GM19463 (cell line): ENCODE data around the gene PROZ.

Experiments used
- ATAC-seq: cut with Tn5 transposase; IDR thresholded peaks from one replicate; pipeline ENCODE4 v1.9.1; 2021; ENCODE audit warnings: mild to moderate bottlenecking, moderate library complexity; ENCODE audit not compliant: unreplicated experiment

PROZ gene

DNA sequence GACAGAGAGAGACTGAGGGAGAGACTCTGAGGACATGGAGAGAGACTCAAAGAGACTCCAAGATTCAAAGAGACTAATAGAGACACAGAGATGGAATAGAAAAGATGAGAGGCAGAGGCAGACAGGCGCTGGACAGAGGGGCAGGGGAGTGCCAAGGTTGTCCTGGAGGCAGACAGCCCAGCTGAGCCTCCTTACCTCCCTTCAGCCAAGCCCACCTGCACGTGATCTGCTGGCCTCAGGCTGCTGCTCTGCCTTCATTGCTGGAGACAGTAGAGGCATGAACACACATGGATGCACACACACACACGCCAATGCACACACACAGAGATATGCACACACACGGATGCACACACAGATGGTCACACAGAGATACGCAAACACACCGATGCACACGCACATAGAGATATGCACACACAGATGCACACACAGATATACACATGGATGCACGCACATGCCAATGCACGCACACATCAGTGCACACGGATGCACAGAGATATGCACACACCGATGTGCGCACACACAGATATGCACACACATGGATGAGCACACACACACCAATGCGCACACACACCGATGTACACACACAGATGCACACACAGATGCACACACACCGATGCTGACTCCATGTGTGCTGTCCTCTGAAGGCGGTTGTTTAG lies 39.2 kb upstream of the PROZ start:
- no peak for ATAC-seq

GRCh38 chr13:113119822-113120189 lies 38.6 kb upstream of the PROZ start:
- ATAC-seq = no peak

DNA sequence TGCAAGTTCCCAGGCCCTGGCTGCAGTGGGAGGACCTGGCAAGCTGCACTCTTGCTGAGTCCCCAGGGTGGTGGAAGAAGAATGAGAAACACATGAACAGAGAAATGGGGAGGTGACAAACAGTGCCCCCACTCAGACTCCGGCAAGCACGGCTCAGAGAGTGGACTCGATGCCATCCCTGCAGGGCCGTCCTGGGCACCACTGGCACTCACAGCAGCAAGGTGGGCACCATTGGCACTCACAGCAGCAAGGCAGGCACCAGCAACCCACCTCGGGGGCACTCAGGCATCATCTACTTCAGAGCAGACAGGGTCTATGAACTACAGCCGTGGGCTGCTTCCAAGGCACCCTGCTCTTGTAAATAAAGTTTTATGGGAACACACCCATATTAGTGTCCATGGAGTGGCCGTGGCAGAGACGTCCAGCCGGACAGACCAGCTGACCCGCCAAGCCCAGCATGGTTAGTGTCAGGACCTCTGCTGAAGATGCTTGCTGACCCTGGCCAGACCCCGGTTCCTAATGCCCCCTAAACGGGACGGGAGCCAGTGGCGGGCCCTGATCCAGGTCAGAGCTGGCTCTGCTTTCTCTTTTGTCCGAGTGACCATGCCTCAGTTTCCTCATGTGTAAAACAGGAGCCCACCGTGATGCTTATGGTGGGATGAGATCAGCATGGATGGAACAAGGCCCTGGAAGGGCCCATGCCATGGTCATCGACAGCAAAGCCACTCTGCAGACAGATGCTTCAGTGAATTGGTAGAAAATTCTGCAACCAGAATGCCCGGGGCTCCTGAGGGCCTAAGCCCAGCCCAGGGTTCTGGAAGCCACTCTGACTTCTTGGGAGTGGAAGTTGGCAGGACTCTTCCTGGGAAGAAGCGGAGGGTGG lies 37.9 kb upstream of the PROZ start:
- ATAC-seq = no peak

DNA sequence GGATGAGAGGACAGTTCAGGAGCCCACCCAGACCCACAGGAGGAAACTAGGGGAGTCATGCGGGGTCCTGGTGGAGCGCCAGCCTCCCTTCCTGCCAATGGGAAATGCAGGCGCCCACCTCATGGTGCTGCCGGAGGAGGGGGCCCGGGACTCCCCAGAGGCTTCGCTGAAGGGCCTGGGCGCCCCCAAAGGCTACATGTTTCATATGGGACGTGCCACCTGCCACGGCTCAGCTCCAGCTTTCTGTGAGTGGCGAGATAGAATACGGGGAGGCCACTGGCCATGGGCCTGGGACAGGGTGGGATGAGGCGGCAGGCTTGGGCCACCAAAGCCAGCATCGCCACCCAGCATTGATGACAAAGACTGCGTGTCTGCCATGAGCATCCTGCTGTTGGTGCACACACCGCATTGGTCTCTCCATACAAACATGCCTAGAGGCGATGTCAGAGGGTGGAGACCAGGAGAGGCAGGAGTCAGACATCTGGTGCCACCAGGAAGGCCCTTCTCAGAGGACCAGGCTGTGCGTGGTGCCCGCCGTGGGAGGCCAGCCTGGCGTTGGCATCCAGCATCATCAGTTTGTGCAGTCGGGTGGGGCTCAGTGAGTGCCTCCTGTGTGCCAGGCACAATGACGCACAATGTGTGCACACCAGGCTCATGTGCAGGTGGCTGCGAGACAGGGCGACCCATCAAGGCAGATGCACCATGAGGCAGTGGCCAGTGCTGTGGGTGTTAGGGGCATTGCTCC lies 37.1 kb upstream of the PROZ start:
- no peak for ATAC-seq

DNA sequence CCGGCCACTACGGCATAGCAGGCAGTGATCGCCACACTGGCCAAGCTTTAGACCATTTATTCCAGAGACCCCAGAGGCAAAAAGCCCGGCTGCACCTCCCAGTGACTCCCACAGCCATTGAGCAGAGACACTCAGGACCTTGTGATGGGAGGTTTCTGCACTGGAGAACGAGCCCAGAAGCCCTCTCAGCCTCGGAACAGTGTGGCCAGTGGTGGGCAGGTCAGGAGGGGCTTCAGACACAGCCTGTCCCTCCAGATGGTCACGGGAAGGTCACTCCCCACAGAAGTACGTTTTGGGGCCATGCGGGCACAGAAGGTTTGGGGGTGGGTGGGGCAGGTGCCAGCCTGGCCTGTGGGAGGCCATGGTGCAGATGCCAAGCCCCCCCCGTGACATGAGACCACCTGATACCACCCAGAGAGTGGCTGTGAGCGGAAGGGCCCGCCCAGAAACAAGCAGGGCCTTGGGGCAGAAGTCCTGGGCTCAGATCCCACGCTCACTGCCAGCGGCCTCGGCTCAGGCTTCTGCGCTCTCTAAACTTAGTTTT lies 36.4 kb upstream of the PROZ start:
- ATAC-seq = no peak

GRCh38 chr13:113122550-113123225 lies 35.8 kb upstream of the PROZ start, which contains the start of gene F10:
TSS of gene F10 (plus strand) at chr13:113122799. CDS start at chr13:113122856, 57 bp downstream.
- ATAC-seq = no peak

GRCh38 chr13:113123226-113124201 lies 34.9 kb upstream of the PROZ start:
- no peak for ATAC-seq

DNA sequence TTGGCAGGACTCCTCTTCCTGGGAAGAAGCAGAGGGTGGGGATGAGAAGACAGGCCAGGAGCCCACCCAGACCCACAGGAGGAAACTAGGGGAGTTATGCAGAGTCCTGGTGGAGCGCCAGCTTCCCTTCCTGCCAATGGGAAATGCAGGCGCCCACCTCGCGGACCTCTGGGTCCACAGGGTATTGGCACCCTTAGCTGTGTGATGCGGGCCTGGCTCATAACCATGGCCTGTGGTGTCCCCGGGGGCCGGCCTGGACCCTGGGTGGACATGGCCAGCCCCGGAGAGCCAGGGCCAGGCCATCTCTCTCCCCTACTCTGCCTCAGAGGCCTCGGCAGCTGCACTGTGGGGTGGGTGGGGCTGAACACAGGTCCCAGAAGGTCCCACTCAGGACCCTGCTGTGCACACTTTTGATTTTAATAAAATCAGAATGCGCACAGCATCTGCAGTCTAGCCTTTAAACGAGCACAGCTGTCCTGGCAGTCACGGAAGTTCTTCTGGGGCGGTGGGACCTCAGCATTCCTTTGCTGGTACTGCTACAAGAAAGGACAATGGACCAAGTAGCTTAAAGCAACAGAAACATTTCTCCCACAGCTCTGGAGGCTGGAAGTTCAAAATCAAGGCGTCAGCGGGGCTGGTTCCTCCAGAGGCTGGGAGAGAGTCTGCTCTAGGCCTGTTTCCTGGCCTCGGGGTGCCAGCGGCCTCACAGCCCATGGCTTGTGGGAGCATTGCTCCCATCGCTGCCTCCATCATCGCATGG lies 34.1 kb upstream of the PROZ start:
- ATAC-seq = no peak

DNA sequence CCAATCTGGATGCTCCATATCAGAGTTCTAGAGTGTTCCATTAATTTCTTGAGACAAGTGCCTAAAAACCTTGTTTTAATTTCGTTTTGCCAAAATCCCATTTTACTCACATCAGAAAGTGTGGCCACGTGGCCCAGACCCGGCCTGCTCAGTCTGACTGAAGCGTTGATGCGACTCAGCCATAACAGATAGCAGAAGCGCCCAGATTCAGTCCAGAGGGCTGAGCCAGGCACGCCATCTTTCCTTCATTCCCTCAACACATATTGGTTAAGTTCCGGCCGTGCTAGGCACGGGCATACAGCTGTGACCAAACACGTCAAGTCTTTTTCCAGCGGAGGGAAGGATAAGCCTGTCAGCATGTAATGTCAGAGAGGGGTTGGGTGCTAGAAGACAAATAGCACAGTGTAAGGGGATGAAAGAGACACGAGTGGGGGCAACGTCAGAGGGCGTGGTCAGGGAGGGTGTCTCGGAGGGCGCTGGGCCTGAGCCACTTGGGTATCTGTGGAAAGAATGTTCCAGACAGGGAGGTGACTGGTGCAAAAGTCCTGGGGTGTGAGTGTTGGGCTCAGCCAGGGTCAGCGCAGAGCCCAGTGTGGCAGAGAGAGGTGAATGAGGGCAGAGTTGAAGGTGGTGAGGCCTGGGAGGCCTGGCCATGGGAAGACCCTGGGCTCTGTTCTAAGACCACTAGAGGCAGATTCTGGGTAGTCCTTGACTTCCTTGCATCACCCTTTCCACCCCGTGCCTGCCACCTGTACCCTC lies 32.8 kb upstream of the PROZ start:
- ATAC-seq = no peak

- ATAC-seq = no peak
These were observed 31.9 kb upstream of the PROZ start for GRCh38 chr13:113126265-113127150.

DNA sequence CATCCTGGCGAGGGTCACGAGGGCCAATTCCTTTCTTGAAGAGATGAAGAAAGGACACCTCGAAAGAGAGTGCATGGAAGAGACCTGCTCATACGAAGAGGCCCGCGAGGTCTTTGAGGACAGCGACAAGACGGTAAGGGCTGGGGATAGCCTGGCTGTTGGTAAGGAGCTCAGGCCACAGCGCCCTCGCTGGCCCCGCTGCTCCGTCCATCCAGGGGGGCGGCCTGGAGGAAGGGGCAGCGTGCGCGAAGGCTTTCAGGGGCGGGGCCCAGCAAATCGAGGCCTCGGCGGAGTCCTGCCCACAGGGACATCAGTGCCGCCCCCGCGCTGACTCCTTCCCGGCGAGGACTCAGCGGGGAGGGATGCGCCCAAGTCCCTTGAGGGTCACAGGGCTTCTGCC lies 29.0 kb upstream of the PROZ start:
- no peak for ATAC-seq

GRCh38 chr13:113129921-113130750 lies 28.3 kb upstream of the PROZ start:
- no peak for ATAC-seq

DNA sequence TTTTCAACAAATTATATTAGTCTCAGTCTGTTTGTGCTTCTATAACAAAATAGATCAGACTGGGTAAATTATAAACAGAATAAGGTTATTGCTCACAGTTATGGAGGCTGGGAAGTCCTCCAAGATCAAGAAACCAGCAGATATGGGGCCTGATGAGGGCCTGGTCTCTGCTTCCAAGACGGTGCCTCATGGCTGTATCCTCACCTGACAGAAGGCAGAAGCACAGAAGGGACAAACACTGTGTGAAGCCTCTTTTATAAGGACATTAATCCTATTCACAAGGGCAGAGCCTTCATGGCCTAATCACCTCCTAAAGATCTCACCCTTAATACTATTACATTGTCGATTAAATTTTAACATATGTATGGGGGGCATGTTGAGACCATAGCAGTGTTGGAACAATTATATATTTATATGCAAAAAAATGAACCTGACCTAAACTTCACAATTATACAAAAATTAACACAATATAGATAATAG lies 23.1 kb upstream of the PROZ start:
- ATAC-seq = no peak

DNA sequence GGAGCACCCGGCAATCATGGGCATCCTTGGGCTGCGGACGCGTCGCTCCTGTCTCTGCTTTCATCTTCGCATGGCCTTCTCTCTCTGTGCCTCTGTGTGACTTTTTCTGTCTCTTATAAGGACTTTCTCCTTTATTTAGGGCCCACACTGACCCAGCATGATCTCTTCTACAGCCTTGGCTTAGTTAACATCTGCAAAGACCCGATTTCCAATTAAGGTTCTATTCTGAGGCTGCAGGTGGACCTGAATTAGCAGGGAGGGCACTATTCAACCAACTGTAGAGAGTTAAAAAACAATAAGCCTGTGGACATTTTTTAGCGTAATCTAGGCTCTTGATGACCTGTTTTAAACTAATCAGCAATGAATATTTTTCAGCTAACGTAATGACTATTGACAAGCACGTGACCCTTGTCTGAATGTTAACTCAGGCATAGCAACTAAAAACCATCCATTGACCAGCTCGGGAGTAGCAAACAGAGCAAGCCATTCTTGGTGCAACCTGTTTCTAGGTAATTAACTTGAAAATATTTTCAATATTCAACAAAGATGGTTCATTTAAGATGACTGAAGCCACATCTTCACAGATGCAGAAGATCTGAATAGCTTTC lies 20.7 kb upstream of the PROZ start:
- ATAC-seq = no peak

DNA sequence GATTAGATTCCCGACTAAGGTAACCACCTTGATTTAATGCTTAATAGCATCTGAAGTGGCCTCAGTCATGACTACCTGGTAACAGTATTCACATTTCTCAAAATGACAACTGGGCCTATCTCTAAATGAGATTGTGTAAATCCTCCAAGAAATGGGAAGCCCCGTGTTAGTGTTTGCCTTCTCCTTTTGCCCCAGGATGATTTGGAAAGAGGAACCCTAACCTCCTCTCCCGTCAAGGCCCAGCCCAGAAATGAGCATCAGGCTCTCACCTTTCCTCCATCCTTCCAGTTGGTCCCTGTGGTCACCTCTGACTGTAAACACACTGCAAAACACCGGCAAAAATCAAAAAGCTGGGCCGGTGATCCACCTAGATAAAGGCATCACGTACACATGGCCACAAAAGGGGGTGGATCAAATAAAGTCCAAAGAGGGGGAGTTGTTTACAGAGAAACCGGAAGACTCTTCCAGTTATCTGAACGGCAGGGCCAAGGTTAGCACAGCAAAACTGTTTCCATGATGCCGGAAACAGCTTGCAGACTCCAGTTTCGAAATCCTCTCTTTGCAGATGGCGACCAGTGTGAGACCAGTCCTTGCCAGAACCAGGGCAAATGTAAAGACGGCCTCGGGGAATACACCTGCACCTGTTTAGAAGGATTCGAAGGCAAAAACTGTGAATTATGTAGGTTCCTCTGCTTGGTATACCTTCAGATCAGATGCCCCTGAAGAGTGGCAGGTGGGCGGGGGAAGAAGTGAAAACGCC lies 19.5 kb upstream of the PROZ start:
- no peak for ATAC-seq
